AG09319 (cell line): Measurements from ENCODE around the gene TES.
"Not testable (repeated sequence)": the region's sequence is repeated elsewhere in the genome, so short reads cannot be mapped to it uniquely, and the experiment has no call there.

Experiments
- DNase-seq: peaks from one replicate; pipeline ENCODE4 v3.0.0-alpha.2; 2010; ENCODE audit warnings: low read depth; ENCODE audit errors: extremely low read depth
- CTCF ChIP-seq: IDR thresholded peaks from 2 replicates; pipeline ENCODE4 v1.5.1; 2011; ENCODE audit warnings: low read depth, mild to moderate bottlenecking, inconsistent platforms, low read length, moderate library complexity

The TES gene

DNA sequence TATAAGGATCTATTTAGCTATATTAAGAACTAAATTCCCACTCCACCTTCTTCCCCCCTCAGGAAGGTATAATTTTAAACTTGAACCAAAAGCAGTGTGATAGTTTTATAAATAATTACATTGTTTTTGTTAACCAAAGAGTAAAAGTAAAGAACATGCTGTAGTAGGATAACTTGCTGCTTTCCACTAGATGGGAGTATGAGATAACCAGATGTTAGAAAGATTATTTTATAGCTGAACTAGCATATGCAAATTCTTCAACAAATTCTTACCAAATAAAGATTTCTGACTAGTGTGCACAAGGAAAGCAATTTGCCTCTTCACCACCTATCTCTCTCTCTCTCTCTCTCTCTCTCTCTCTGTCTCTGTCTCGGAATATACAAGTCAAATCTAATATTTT, 31.8 kb downstream of the TES start:
- TF ChIP-seq CTCF: peak; percentile 40
- no peak for DNase-seq

DNA sequence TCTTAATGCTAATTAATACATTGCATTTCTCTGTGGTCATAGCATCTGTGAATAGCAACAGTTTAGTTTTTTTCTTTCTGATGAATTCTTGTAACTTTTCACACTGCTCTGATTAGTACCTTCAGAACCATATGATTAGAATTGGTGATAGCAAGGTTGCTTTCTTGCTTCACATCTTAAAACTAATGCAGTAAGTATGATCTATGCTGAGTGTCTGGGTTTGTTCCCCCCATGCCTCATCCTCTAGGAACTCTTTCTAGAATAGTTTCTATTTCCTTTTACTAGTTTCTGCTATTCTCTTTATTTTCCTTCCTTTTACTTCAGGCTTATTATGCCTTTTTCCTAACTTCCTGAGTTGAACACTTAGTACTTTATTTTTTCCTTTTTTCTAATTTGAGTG, 32.4 kb downstream of the TES start:
- TF ChIP-seq CTCF: no peak
- DNase-seq: no peak

GRCh38 chr7:116244803-116245202, 34.5 kb downstream of the TES start:
- DNase-seq: not testable (repeated sequence)

DNA sequence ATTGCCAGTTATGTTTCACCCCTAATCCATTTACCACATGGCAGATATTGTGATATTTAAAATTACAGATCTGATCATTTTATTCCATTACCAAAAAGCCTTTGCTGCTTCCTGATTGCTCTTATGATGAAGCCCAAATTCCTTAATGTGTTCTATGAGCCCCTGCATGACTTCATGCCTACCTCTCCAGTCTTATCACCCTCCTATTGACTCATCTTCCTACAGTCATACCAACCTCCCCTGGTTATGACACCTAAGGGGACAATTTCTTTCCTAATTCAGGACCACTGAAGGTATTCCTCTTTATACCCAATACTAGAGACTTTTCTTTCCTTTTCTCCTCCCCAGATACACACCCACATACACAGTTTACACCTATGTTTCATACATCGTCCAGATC, 36.0 kb downstream of the TES start:
- DNase-seq: no peak
- no peak for TF ChIP-seq CTCF

DNA sequence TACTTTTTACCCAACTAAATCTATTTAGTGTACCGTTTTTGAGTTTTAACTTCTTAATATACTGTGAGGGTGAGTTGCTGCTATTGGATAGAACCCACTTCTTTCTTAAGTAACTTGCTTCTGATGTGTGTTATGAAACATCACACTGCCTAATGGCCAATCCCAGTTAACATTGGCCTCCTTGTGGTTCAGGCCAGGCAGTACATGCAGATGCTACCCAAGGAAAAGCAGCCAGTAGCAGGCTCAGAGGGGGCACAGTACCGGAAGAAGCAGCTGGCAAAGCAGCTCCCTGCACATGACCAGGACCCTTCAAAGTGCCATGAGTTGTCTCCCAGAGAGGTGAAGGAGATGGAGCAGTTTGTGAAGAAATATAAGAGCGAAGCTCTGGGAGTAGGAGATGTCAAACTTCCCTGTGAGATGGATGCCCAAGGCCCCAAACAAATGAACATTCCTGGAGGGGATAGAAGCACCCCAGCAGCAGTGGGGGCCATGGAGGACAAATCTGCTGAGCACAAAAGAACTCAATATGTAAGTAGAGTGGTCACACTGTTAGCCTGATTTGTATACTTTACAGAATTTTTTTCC, 39.7 kb downstream of the TES start:
- TF ChIP-seq CTCF: peak; percentile 45
- no peak for DNase-seq

DNA sequence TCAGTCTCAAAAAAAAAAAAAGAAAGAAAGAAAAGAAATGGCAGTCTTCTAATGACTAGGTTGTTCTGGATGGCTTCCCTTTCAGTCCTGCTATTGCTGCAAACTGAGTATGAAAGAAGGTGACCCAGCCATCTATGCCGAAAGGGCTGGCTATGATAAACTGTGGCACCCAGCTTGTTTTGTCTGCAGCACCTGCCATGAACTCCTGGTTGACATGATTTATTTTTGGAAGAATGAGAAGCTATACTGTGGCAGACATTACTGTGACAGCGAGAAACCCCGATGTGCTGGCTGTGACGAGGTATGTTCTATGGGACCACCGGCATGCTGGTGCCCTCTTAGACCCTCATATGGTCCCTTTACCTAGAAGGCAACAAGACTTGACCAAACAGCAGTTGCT, 41.3 kb downstream of the TES start:
- TF ChIP-seq CTCF: no peak
- DNase-seq: no peak

DNA sequence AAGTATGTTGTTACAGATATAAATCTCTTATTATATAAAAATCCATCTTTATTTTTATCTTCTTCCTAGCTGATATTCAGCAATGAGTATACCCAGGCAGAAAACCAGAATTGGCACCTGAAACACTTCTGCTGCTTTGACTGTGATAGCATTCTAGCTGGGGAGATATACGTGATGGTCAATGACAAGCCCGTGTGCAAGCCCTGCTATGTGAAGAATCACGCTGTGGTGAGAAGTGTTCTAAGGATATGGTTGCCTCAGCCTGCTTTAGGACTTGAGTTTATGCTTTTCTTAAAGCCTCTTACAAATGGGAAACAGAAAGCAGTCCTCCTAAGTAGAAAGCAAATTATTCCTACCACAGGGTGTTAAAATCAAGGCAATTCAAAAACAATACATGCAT, 41.9 kb downstream of the TES start:
- DNase-seq: no peak
- no peak for TF ChIP-seq CTCF

- DNase-seq: no peak
- TF ChIP-seq CTCF: no peak
These were observed 46.8 kb downstream of the TES start for GRCh38 chr7:116257156-116257555.
